ENCODE data around the gene RNF144A.
A peak's percentile ranks its signal among the peaks of the same experiment; 100 is the strongest.

The RNF144A gene

DNA sequence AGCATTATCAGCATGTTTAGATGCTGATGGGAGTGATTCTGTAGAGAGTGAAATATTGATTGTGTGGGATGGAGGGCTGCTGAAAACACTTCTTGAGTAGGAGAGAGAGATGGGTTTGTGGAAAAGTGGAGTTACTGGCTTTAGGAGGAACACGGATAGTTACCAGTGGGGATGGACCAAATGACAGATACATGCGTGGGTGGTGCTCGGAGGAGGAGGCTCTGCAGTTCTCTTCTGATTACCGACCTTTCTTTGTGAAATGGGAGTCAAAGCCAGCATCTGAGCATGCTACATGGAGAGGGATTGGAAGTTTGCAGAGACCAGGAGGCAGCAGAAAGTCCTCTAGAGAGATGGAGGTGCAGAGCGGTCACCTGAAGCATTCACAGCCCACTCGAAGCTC, 26.3 kb downstream of the RNF144A start:
- Histone ChIP-seq H3K4me2 (no peak overlapping the region), H3K9me3 (no peaks in the 10 kb centered on the region), H3K27me3 (no peaks in the 10 kb centered on the region), H3K4me3 (no peak overlapping the region), H3K36me3 (peaks cover 51% of the 10 kb centered on the region), H4K20me1 (no peaks in the 10 kb centered on the region), H3K9ac (no peak overlapping the region), H3K27ac (peak overlapping the region; percentile 61; the same call in 1 of the 2 replicates), H3K4me1 (peaks cover 41% of the 10 kb centered on the region)
- no peak for TF ChIP-seq Cebpa-rat (IDR thresholded peaks at IDR 0.05)

GRCh38 chr2:6943971-6944370, 26.8 kb downstream of the RNF144A start:
- no peak for TF ChIP-seq Cebpa-rat (IDR thresholded peaks at IDR 0.05)
- peaks cover 51% of the 10 kb centered on the region for H3K36me3 ChIP-seq
- no peaks in the 10 kb centered on the region for H3K9me3 ChIP-seq
- H4K20me1 ChIP-seq = no peaks in the 10 kb centered on the region
- no peak overlapping the region for H3K4me3 ChIP-seq
- H3K27me3 ChIP-seq = no peaks in the 10 kb centered on the region
- H3K9ac ChIP-seq = no peak overlapping the region
- peaks cover 41% of the 10 kb centered on the region for H3K4me1 ChIP-seq
- H3K27ac ChIP-seq = peak overlapping the region; percentile 61
- peak overlapping the region; percentile 75 for H3K4me2 ChIP-seq

DNA sequence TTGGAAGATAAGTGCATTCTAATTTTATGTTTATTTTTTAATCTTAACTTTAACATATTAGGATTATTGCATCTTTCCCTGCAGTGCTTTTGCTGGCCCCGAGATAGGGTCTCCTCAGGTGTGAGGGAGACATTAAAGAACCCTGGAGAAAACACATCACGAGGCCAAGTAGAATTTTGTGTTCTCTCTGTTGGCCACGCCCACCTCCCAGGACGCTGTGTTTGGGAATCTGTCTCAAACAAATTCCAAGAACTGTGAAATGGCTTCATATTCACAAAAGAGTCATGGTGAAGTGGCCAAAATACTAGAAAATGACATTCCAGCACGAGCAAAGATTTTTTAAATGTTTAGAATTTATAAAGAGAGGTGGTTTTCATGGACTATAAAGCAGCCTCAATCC, 27.3 kb downstream of the RNF144A start:
- no peaks in the 10 kb centered on the region for H3K9me3 ChIP-seq
- H3K4me1 ChIP-seq = peaks cover 41% of the 10 kb centered on the region
- H3K27ac ChIP-seq = peak overlapping the region; percentile 61
- 0 out of 2 replicates have a peak overlapping the region, but pooled peaks have one; percentile 24 for H3K4me3 ChIP-seq
- H3K4me2 ChIP-seq = peak overlapping the region; percentile 75
- peaks cover 51% of the 10 kb centered on the region for H3K36me3 ChIP-seq
- TF ChIP-seq Cebpa-rat (IDR thresholded peaks at IDR 0.05) = no peak
- no peaks in the 10 kb centered on the region for H3K27me3 ChIP-seq
- H4K20me1 ChIP-seq = no peaks in the 10 kb centered on the region
- no peak overlapping the region for H3K9ac ChIP-seq

- Histone ChIP-seq H3K9ac (no peak overlapping the region), H3K9me3 (no peaks in the 10 kb centered on the region), H3K4me3 (0 out of 2 replicates have a peak overlapping the region, but pooled peaks have one; percentile 24), H3K4me1 (peaks cover 41% of the 10 kb centered on the region), H3K27ac (peak overlapping the region; percentile 61), H3K27me3 (no peaks in the 10 kb centered on the region), H4K20me1 (no peaks in the 10 kb centered on the region), H3K36me3 (peaks cover 51% of the 10 kb centered on the region), H3K4me2 (peak overlapping the region; percentile 75)
- no peak for TF ChIP-seq Cebpa-rat (IDR thresholded peaks at IDR 0.05)
Observed at GRCh38 chr2:6945087-6945813, 28.0 kb downstream of the RNF144A start.

DNA sequence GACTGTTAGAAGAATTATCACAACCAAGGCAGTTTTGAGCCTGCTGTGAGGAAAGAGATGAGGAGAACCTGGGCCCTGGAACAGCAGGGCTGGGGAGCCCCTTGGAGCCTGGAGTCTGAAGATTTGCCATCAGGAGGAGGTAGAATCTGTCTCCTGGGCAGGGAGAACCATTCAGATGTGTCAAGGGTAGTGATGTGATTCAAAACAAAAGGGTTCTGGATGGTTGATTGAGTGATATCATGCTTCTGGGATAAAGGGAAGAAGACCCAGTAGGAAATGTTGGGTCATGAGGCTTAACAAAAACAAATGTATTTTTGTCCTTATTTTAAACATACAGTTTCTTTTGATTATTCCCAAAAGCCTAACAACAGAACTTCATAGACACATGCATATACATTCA, 28.6 kb downstream of the RNF144A start:
- peak overlapping the region; percentile 75 for H3K4me2 ChIP-seq
- no peak overlapping the region for H3K9ac ChIP-seq
- H3K9me3 ChIP-seq = no peaks in the 10 kb centered on the region
- no peaks in the 10 kb centered on the region for H3K27me3 ChIP-seq
- H3K4me3 ChIP-seq = no peak overlapping the region
- no peaks in the 10 kb centered on the region for H4K20me1 ChIP-seq
- H3K4me1 ChIP-seq = peaks cover 41% of the 10 kb centered on the region
- no peak for TF ChIP-seq Cebpa-rat (IDR thresholded peaks at IDR 0.05)
- H3K36me3 ChIP-seq = peaks cover 48% of the 10 kb centered on the region
- H3K27ac ChIP-seq = peak overlapping the region; percentile 61

DNA sequence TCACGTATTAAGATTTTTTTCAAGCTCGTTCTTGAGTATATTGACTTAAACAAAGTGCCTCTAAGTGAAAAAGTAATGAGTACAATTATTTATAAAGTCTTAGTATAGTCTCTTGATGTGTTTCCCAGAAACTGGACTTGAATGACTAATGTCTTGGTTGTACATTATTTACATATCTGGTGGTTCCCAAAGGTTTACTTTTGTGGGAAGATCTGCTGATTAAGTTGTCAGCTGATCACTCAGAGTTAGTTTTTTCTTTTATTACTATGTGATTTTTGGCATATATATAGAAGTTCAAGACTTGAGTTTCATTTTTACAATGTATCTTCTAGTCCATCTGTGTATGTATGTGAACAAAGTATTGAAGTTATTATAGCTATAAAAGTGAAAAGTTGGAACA, 29.5 kb downstream of the RNF144A start:
- no peak overlapping the region for H3K9ac ChIP-seq
- H3K27ac ChIP-seq = no peak overlapping the region
- no peaks in the 10 kb centered on the region for H3K27me3 ChIP-seq
- no peaks in the 10 kb centered on the region for H3K9me3 ChIP-seq
- no peak overlapping the region for H3K4me3 ChIP-seq
- peaks cover 41% of the 10 kb centered on the region for H3K4me1 ChIP-seq
- H4K20me1 ChIP-seq = no peaks in the 10 kb centered on the region
- H3K36me3 ChIP-seq = peaks cover 39% of the 10 kb centered on the region
- TF ChIP-seq Cebpa-rat (IDR thresholded peaks at IDR 0.05) = no peak
- no peak overlapping the region for H3K4me2 ChIP-seq

DNA sequence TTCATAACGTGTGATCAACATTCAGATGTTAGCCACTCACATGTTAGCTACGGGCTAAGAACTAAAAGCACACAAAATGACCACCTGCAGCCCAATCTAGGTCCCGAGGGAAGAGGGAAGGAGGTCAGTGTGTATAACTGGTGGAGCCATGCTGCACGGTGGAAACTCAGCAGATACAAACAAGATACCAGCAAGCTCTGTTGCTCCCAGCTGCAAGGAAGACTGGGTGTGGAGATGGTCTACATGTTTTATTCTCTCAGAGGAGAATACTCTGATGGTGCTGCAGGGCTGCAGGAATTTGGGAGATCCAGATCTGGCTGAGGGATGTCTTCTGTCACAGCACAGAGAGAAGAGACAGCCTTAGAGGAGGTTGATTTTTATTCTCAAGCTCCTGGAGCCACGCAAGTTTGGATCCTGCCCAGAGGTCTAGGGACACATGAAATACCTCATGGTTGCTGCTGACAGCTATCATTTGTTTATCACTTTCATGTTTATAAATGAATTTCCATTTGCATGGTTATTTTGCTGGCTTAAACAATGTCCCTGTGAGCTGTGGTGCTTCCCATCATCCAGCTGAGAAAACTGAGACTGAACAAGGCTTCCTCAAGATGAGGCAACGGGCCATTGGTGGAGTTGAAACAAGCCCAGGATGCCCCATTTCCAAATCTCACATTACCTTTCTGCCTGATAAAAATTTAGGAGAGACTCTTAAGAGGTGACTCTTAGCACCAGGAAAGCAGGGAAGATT, 30.9 kb downstream of the RNF144A start:
- Histone ChIP-seq H3K4me2 (peak overlapping the region; percentile 60), H3K36me3 (peaks cover 26% of the 10 kb centered on the region), H4K20me1 (no peaks in the 10 kb centered on the region), H3K27me3 (no peaks in the 10 kb centered on the region), H3K4me3 (no peak overlapping the region), H3K27ac (0 out of 2 replicates have a peak overlapping the region, but pooled peaks have one; percentile 11), H3K4me1 (peaks cover 41% of the 10 kb centered on the region), H3K9ac (no peak overlapping the region), H3K9me3 (no peaks in the 10 kb centered on the region)
- TF ChIP-seq Cebpa-rat (IDR thresholded peaks at IDR 0.05) = no peak

DNA sequence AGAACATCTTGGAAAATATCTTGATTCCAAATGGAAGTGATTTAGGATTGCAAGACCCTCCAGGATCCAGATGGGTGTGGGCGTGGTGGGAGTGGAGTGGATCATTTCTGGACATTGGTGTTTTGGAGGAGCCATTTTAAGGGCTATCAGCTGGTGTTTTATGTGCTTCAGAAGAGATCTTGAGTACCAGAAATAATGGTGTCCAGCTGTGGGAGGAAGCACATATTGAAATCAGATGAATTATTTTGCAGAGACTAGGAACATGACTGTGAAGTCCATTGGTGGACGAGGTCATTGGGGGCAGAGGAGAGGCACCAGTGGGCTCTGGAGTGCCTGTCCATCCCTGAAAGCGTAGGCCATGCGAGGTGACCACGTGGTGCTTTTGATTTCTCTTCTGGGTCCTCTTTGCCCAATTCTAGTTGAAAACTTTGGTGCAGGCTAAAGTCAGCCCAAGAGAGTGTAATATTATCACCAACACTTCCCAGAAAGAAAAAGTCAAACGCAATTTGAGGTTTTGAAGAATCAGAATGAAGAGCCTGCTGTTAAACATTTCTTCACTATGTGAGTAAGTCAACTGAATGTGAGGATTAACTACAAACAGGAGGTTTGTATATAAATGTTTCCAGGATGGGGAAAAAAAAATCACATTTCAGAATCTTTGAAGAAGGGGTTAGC, 31.6 kb downstream of the RNF144A start:
- Histone ChIP-seq H3K9ac (no peak overlapping the region), H3K27ac (no peak overlapping the region), H3K36me3 (peaks cover 18% of the 10 kb centered on the region), H4K20me1 (no peaks in the 10 kb centered on the region), H3K9me3 (no peaks in the 10 kb centered on the region), H3K4me1 (peaks cover 37% of the 10 kb centered on the region), H3K4me3 (no peak overlapping the region), H3K4me2 (no peak overlapping the region), H3K27me3 (no peaks in the 10 kb centered on the region)
- no peak for TF ChIP-seq Cebpa-rat (IDR thresholded peaks at IDR 0.05)

DNA sequence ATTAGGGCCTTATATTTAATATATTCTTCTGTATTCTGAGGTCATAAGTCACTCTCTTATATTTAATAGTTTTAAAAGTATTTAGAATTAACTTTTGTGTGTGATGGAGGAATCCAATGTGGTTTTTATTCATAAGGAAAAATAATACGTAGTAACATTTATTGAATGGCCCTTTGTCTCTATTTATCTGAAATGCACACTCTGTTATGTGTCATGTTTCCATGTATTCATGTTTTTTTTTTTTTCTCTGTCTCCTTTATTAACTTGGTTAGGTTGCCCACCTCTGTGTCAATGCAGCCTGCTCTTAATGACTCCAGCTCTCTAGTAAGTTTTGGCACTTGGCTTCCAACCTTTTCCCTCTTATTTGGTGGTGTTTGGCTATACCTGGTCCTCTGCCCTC, 33.8 kb downstream of the RNF144A start:
- peaks cover 21% of the 10 kb centered on the region for H3K4me1 ChIP-seq
- no peak overlapping the region for H3K4me2 ChIP-seq

DNA sequence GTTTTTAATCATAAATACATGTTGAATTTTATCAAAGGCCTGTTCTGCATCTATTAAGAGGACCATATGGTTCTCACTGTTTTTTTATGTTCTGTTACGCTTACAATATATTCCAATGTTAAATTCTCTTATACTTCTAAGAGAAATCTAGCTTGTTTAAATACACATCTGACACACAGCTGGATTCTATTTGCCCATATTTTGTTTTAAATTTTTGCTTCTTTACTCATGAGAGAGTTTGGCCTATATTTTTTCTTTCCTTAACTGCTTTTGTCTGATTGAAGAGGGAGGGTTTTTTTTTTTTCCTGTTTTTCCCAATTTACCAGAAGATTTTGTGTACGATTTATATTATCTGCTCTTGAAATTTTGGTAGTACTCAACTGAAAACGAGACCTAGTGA, 34.9 kb downstream of the RNF144A start:
- TF ChIP-seq Cebpa-rat (IDR thresholded peaks at IDR 0.05) = no peak
- H3K4me1 ChIP-seq = peaks cover 19% of the 10 kb centered on the region
- H4K20me1 ChIP-seq = no peaks in the 10 kb centered on the region
- H3K4me3 ChIP-seq = no peak overlapping the region
- no peaks in the 10 kb centered on the region for H3K9me3 ChIP-seq
- H3K27me3 ChIP-seq = no peaks in the 10 kb centered on the region
- H3K4me2 ChIP-seq = no peak overlapping the region
- no peak overlapping the region for H3K27ac ChIP-seq
- H3K9ac ChIP-seq = no peak overlapping the region
- H3K36me3 ChIP-seq = peaks cover 16% of the 10 kb centered on the region

More for the DNA sequence above, 33.8 kb downstream of the RNF144A start:
- no peak overlapping the region for H3K27ac ChIP-seq
- H3K27me3 ChIP-seq = no peaks in the 10 kb centered on the region
- H3K36me3 ChIP-seq = peaks cover 16% of the 10 kb centered on the region
- H4K20me1 ChIP-seq = no peaks in the 10 kb centered on the region
- TF ChIP-seq Cebpa-rat (IDR thresholded peaks at IDR 0.05) = no peak
- no peak overlapping the region for H3K9ac ChIP-seq
- no peaks in the 10 kb centered on the region for H3K9me3 ChIP-seq
- H3K4me3 ChIP-seq = no peak overlapping the region
